NCI-H2196 (cell line): ENCODE data around the gene SLC25A22.

Experiments used
- DNase-seq: peaks from one replicate; lab custom pipeline; 2025; ENCODE audit not compliant: unreplicated experiment; lab: John Stamatoyannopoulos, UW

SLC25A22 gene

GRCh38 chr11:761526-762108 lies 36.5 kb downstream of the SLC25A22 start:
- DNase-seq, result no peak

DNA sequence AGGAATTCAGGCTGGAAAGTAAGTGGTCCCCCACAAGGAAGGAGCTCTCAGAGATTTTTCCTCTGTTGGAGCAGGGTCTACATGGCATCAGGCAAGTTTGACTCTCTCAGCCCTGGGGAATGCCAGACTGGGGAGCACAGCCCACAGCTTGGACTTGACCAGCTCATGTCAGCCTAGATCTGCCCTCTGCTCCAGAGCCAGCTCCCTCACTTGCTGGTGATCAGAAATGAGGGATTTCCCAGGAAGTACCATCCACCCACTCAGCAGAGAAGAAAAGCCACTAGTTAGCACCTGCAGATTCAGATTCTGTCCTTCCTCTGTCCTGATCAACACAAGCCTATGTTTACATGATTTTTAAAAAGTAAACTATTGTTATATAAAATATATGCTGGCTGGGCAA lies 37.8 kb downstream of the SLC25A22 start:
- no peak for DNase-seq

DNA sequence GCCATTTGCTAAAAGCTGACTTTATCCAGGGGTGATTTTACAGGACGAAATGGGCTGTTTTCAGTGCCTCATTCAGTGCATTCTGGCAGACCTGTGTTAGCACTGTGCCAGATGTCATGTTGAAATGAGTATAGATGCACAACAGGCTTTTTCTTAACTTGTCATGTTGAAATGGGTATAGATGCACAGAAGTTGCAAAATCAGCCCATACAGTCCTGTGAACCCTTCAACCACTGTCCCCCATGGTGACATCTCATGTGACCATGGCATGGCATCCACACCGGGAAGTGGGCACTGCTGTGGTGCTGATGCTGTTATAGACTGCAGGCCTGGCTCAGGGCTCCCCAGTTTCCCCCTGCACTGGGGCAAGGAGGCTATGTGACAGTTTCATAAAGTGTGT lies 48.4 kb downstream of the SLC25A22 start:
- DNase-seq, result no peak

- DNase-seq, result no peak
These were observed 50.1 kb downstream of the SLC25A22 start for GRCh38 chr11:748007-748359.

GRCh38 chr11:747158-748006 lies 50.7 kb downstream of the SLC25A22 start, which contains the start of gene TALDO1:
TSS of gene TALDO1 (plus strand) at chr11:747464. CDS start at chr11:747482, 18 bp downstream.
- peak; percentile 91 for DNase-seq

DNA sequence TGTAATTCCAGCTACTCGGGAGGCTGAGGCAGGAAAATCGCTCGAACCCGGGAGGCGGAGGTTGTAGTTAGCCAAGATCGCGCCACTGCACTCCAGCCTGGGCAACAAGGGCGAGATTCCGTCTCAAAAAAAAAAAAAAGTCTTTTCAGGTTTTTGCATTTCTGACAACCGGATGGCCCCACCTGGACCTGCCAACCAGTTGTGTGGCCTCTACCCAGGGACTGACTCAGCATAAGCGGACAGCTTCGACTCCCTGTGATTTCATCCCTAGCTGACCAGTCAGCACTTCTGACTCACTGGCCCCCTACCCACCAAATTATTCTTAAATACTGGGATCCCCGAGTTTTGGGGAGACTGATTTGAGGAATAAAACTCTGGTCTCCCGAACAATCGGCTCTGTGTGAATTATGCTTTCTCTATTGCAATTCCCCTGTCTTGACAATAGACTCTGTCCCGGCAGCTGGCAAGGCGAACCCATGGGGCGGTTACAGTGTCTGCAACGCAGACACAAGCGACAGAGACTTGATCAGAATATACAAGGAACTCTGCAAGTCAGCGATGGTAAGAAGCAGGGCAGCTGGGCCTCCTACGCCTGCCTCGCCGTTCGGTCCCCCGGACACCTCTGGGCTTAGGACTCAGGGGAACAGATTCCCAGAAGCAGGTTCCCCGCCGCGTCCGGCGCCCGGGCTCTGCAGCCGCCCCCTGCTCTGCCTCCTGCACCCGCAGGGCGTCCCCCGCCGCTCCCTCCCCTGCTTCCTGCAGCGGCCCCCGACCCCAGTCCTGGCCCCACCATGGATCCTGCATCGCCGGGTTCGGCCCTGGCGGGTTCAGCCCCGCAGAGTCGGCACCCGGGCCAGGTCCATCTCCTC lies 51.6 kb downstream of the SLC25A22 start:
- DNase-seq, result peak; percentile 18

DNA sequence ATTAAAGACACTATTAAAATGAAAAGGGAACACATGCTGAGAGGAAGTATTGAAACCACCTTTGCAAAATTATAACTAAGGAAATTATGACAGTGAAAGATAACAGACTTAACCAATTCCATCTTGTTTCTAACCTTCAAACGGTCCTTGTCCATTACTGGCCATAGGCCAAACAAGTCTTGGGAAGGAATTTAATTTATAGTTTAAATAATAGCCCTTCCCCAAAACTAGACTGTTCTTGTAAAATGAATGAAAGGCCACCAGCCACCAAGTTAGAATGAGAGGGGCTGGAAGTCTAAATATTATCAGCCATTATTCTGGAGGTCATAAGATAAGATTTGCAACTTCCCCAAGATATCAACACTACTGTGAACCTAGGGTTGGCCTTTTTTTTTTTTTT lies 52.7 kb downstream of the SLC25A22 start:
- DNase-seq, result no peak

- DNase-seq, result no peak
These were observed 55.4 kb downstream of the SLC25A22 start for GRCh38 chr11:742571-743201.

GRCh38 chr11:742156-742546 lies 55.9 kb downstream of the SLC25A22 start:
- DNase-seq, result no peak
